ENCODE measurements around the gene ISG20. TPM values are rescaled to one million over a fixed set of nuclear protein-coding genes. Genes with fewer than 3 reads are reported as not detected.

Gene ISG20
- total RNA-seq, 1 donor from 2014 or later: 15.9 TPM

- Mint-ChIP-seq H3K4me3 (ENCODE audit: unreplicated experiment) (no peak overlapping the region), H3K27ac (ENCODE audit: unreplicated experiment) (no peak overlapping the region), H3K27me3 (ENCODE audit: low read depth, unreplicated experiment) (no peaks in the 10 kb centered on the region), H3K4me1 (ENCODE audit: low read depth, unreplicated experiment) (peaks cover 39% of the 10 kb centered on the region), H3K36me3 (ENCODE audit: low read depth, unreplicated experiment) (peaks cover 20% of the 10 kb centered on the region), H3K9me3 (ENCODE audit: unreplicated experiment) (no peaks in the 10 kb centered on the region)
- Histone ChIP-seq H3K4me1 (ENCODE audit: insufficient read depth, low read length) (peaks cover 26% of the 10 kb centered on the region), H3K27ac (ENCODE audit: low read depth, low read length) (no peak overlapping the region), H4K20me1 (ENCODE audit: insufficient read depth, low read length) (peaks cover 68% of the 10 kb centered on the region), H3K4me2 (ENCODE audit: low read length) (no peak overlapping the region), H3K9me3 (ENCODE audit: insufficient read depth, low read depth, low read length) (no peaks in the 10 kb centered on the region), H3K4me3 (ENCODE audit: insufficient read depth, low read depth, low read length) (no peak overlapping the region), H3K79me2 (ENCODE audit: insufficient read depth, low read length) (peaks cover 30% of the 10 kb centered on the region), H3K36me3 (ENCODE audit: insufficient read depth, low read length) (peaks cover 28% of the 10 kb centered on the region), H3K9ac (ENCODE audit: low read length) (no peak overlapping the region), H2AFZ (ENCODE audit: low read depth, low read length) (no peak overlapping the region), H3K27me3 (ENCODE audit: insufficient read depth, low read length) (no peaks in the 10 kb centered on the region)
- DNase-seq (ENCODE audit: low read depth): no peak
- no peak for FAIRE-seq
- no peak for TF ChIP-seq EZH2 (IDR thresholded peaks at IDR 0.05; ENCODE audit: insufficient read depth, low read length)
- no peak for TF ChIP-seq CTCF (IDR thresholded peaks at IDR 0.05; ENCODE audit: insufficient read depth, low read depth, low read length)
These were observed 3.5 kb upstream of the ISG20 start for GRCh38 chr15:88635318-88635717.

GRCh38 chr15:88636050-88636449 lies 2.8 kb upstream of the ISG20 start:
- no peak overlapping the region for H3K4me3 Mint-ChIP-seq (ENCODE audit: unreplicated experiment)
- H3K9me3 ChIP-seq (ENCODE audit: insufficient read depth, low read depth, low read length): no peaks in the 10 kb centered on the region
- DNase-seq (ENCODE audit: low read depth) (no peak), FAIRE-seq (no peak)
- peaks cover 61% of the 10 kb centered on the region for H4K20me1 ChIP-seq (ENCODE audit: insufficient read depth, low read length)
- peaks cover 20% of the 10 kb centered on the region for H3K36me3 ChIP-seq (ENCODE audit: insufficient read depth, low read length)
- H3K4me2 ChIP-seq (ENCODE audit: low read length): no peak overlapping the region
- peaks cover 36% of the 10 kb centered on the region for H3K4me1 Mint-ChIP-seq (ENCODE audit: low read depth, unreplicated experiment)
- peak overlapping the region; percentile 2 for H3K9ac ChIP-seq (ENCODE audit: low read length)
- no peaks in the 10 kb centered on the region for H3K9me3 Mint-ChIP-seq (ENCODE audit: unreplicated experiment)
- H3K27me3 ChIP-seq (ENCODE audit: insufficient read depth, low read length): no peaks in the 10 kb centered on the region
- H3K27ac Mint-ChIP-seq (ENCODE audit: unreplicated experiment): no peak overlapping the region
- H3K79me2 ChIP-seq (ENCODE audit: insufficient read depth, low read length): peaks cover 22% of the 10 kb centered on the region
- H3K27ac ChIP-seq (ENCODE audit: low read depth, low read length): peak overlapping the region; percentile 39
- H3K27me3 Mint-ChIP-seq (ENCODE audit: low read depth, unreplicated experiment): no peaks in the 10 kb centered on the region
- H3K4me1 ChIP-seq (ENCODE audit: insufficient read depth, low read length): peaks cover 21% of the 10 kb centered on the region
- H2AFZ ChIP-seq (ENCODE audit: low read depth, low read length): no peak overlapping the region
- TF ChIP-seq EZH2 (IDR thresholded peaks at IDR 0.05; ENCODE audit: insufficient read depth, low read length): no peak
- TF ChIP-seq CTCF (IDR thresholded peaks at IDR 0.05; ENCODE audit: insufficient read depth, low read depth, low read length): no peak
- peaks cover 15% of the 10 kb centered on the region for H3K36me3 Mint-ChIP-seq (ENCODE audit: low read depth, unreplicated experiment)
- no peak overlapping the region for H3K4me3 ChIP-seq (ENCODE audit: insufficient read depth, low read depth, low read length)

GRCh38 chr15:88636654-88637053 lies 2.2 kb upstream of the ISG20 start:
- H3K4me1 ChIP-seq (ENCODE audit: insufficient read depth, low read length): peaks cover 21% of the 10 kb centered on the region
- no peak overlapping the region for H2AFZ ChIP-seq (ENCODE audit: low read depth, low read length)
- Mint-ChIP-seq H3K27me3 (ENCODE audit: low read depth, unreplicated experiment) (no peaks in the 10 kb centered on the region), H3K9me3 (ENCODE audit: unreplicated experiment) (no peaks in the 10 kb centered on the region), H3K4me1 (ENCODE audit: low read depth, unreplicated experiment) (peaks cover 36% of the 10 kb centered on the region), H3K27ac (ENCODE audit: unreplicated experiment) (peak overlapping the region; percentile 38), H3K36me3 (ENCODE audit: low read depth, unreplicated experiment) (peaks cover 13% of the 10 kb centered on the region), H3K4me3 (ENCODE audit: unreplicated experiment) (no peak overlapping the region)
- peaks cover 16% of the 10 kb centered on the region for H3K79me2 ChIP-seq (ENCODE audit: insufficient read depth, low read length)
- no peak for FAIRE-seq
- peaks cover 55% of the 10 kb centered on the region for H4K20me1 ChIP-seq (ENCODE audit: insufficient read depth, low read length)
- TF ChIP-seq CTCF (IDR thresholded peaks at IDR 0.05; ENCODE audit: insufficient read depth, low read depth, low read length): no peak
- no peak for TF ChIP-seq EZH2 (IDR thresholded peaks at IDR 0.05; ENCODE audit: insufficient read depth, low read length)
- no peak overlapping the region for H3K9ac ChIP-seq (ENCODE audit: low read length)
- peaks cover 16% of the 10 kb centered on the region for H3K36me3 ChIP-seq (ENCODE audit: insufficient read depth, low read length)
- no peak for DNase-seq (ENCODE audit: low read depth)
- no peaks in the 10 kb centered on the region for H3K27me3 ChIP-seq (ENCODE audit: insufficient read depth, low read length)
- H3K4me2 ChIP-seq (ENCODE audit: low read length): no peak overlapping the region
- H3K9me3 ChIP-seq (ENCODE audit: insufficient read depth, low read depth, low read length): no peaks in the 10 kb centered on the region
- peak overlapping the region; percentile 92 for H3K27ac ChIP-seq (ENCODE audit: low read depth, low read length)
- H3K4me3 ChIP-seq (ENCODE audit: insufficient read depth, low read depth, low read length): no peak overlapping the region
